GM13977 (cell line): ENCODE results near the gene PSMD11.

Experiments used
- DNase-seq: peaks from one replicate; pipeline ENCODE4 v3.0.0; 2012; ENCODE audit warnings: low spot score
- in situ Hi-C: fragments of 300-500 bp; cut with MboI; formaldehyde crosslinking; loops from one replicate; pipeline ENCODE4 v1.12.0; 2022; ENCODE audit warnings: low sequenced_read_pairs, low pct_unique_long_range_greater_than_20kb, mixed read lengths, inconsistent platforms; ENCODE audit not compliant: unreplicated experiment
- TF ChIP-seq, protein P1 (sequence below): IDR thresholded peaks from 2 replicates; pipeline ENCODE4 v1.5.1; 2012; ENCODE audit warnings: mild to moderate bottlenecking, control low read depth; ENCODE audit not compliant: insufficient read depth; ENCODE audit errors: extremely low read depth, missing control alignments

PSMD11 gene

DNA sequence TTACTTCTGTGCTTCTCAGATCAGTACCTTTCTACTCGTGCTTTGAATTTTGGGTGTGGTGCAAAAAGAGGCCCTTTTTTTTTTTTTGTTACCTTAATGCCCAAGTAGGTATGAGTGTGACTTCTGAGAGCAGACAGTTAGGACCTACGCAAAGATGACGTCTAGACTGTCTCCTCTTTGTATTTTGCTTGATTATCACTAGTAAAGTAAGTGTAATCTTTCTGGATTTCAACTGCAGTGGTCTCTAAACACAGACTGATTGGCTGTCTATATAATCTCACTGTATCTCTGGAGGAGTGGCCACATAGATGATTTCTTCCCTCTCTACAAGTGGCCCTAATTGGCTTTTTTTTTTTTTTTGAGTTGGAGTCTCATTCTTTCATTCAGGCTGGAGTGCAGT, 30.9 kb downstream of the PSMD11 start:
- no peak for DNase-seq
- in situ Hi-C loops: loop anchor here (10.0 to 25.0 kb wide), 2 partner anchors 137 to 280 kb away; no protein-coding TSS in a partner anchor
- TF ChIP-seq, protein P1, sequence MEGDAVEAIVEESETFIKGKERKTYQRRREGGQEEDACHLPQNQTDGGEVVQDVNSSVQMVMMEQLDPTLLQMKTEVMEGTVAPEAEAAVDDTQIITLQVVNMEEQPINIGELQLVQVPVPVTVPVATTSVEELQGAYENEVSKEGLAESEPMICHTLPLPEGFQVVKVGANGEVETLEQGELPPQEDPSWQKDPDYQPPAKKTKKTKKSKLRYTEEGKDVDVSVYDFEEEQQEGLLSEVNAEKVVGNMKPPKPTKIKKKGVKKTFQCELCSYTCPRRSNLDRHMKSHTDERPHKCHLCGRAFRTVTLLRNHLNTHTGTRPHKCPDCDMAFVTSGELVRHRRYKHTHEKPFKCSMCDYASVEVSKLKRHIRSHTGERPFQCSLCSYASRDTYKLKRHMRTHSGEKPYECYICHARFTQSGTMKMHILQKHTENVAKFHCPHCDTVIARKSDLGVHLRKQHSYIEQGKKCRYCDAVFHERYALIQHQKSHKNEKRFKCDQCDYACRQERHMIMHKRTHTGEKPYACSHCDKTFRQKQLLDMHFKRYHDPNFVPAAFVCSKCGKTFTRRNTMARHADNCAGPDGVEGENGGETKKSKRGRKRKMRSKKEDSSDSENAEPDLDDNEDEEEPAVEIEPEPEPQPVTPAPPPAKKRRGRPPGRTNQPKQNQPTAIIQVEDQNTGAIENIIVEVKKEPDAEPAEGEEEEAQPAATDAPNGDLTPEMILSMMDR: no peak

DNA sequence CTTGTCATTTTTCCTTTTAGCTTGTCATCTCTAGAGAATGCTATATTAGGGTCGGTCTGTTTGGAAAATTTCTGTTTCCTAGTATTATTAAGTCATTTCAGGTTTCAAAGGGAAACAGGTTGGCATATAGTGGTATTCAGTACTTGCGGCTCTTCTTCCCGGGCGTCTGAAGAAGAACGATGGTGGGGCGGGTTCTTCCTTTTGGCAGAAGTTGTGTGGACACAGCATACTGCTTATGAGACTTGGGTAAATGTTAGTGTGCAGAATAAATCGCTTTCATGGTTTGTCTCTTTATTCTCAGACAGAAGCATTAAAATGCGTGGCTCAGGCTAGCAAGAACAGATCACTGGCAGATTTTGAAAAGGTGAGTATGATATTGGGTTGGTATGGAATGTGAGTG, 32.9 kb downstream of the PSMD11 start:
- TF ChIP-seq, protein P1: no peak
- in situ Hi-C loops: loop anchor here (10.0 to 25.0 kb wide), 2 partner anchors 135 to 278 kb away; no protein-coding TSS in a partner anchor
- no peak for DNase-seq

DNA sequence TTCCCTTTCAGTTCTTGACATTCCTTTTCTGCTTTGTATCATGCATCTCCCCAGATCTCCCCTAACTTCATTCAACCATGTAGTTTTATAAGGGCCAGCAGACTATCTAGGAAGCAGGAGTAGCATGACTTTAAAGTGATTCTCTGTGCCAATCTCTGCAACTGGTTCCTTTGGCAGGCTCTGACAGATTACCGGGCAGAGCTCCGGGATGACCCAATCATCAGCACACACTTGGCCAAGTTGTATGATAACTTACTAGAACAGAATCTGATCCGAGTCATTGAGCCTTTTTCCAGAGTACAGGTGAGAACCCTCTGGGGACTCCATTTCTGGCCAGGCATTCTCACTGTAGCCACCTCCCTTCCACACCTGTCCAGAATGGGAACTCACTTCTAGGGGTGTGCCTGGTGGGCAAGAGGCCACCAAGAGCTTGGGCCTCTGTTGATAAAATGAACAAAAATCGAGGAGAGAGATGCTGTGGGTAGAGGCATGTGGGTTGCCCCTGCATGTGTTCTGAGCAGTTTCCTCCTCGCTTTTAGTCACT, 34.8 kb downstream of the PSMD11 start:
- in situ Hi-C loops: loop anchor here (10.0 to 25.0 kb wide), 2 partner anchors 133 to 276 kb away; no protein-coding TSS in a partner anchor
- TF ChIP-seq, protein P1: no peak

DNA sequence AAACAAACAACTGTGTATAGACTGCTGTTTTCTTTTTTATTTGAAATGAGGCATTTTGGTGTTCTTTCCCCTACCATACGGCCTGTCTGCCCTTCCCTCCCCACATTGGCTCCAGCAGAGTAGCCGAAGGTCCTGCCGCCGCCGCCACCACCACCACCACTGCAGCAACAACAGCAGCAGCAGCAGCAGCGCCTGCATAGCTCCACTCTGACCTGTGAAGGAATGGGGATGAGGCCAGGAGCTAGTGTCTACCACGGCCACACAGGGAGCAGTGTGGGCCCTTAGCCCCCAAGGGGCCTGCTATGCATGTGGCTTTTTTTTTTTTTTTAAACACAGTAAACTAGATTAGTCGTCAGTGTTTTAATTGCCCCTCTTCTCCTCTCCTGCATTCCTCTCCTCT, 36.9 kb downstream of the PSMD11 start:
- TF ChIP-seq, protein P1: no peak
- in situ Hi-C loops: loop anchor here (25.0 kb wide), 1 partner anchor 131 kb away; no protein-coding TSS in a partner anchor
- DNase-seq: no peak

More for the DNA sequence above, 34.8 kb downstream of the PSMD11 start:
- DNase-seq: no peak

DNA sequence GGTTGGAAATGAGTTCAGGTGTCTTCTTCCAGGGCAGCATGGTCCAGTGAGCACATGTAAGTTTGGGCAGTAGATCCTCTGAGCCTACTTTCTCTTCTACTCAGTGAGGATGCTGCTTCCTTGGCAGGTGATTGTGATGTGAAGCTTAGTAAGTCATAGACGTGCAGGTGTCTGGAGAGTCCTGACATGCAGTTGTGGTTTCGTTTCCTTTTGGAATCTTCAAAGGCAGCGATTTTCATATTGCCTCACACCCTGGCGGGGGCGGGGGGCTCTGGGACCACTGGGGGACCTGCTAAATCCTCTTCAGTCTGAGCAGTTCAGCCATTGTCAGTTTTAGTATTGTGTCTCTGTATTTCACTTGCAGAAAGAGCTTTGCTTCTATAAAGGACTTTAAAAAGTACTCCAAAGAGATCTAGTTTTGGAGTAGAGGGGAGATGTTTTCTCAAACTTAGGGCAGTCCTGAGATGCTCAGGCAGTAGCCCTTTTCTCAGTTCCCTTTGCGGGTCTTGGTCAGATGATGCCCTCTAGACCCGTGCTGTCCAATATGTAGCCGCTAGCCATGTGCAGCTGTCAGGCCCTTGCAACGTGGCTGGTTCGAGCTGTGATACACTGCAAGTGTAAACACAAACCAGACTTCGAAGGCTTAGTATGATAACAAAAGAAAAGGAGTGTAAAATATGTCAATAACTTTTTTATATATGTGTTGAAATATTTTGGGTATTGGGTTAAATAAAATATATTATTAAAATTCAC, 38.4 kb downstream of the PSMD11 start:
- DNase-seq: no peak
- TF ChIP-seq, protein P1: no peak
- in situ Hi-C loops: loop anchor here (25.0 kb wide), 1 partner anchor 130 kb away; no protein-coding TSS in a partner anchor

DNA sequence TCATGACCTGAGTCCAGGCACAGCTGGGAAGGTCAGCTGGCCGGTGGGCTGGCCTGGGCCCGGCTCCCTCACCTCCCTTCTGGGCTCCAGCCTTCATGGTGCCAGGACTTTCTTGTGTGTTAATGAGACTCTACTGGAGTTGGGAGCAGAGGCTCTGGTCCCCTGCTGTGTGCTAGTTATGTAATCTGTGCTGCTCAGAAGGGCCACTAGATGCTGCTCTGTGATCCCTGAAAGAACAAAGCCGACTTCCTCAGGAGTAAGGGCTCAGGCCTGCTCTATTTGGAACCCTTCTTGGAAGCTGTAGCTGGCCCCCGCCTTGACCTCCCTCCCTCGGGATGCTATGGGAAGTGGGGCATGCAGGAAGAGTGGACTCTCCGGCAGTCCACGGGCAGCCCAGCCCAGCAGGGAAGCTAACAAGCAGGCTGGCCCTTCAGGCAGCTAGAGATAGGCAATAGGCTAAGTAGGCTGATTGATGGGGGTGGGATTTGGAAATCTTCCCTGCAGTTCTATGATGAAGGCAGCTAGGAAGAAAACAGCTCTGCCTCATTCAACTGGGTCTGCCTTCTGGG, 39.2 kb downstream of the PSMD11 start:
- in situ Hi-C loops: loop anchor here (25.0 kb wide), 1 partner anchor 129 kb away; no protein-coding TSS in a partner anchor
- TF ChIP-seq, protein P1: peak; percentile 94
- peak; percentile 81 for DNase-seq
